Parathyroid adenoma (tissue), 2 donors: ENCODE measurements around the gene STAC3.

Source experiments
- H2AFZ ChIP-seq: fragments of 300-600 bp; sonication (generic); one replicate; pipeline ENCODE4 v1.7.0; 2017; ENCODE audit warnings: antibody characterized with exemption, mild to moderate bottlenecking
- H3K27ac ChIP-seq: fragments of 300-600 bp; sonication (generic); one replicate; pipeline ENCODE4 v1.7.0; 2017
- H3K27me3 ChIP-seq: fragments of 300-600 bp; sonication (generic); one replicate; pipeline ENCODE4 v1.7.0; 2017; ENCODE audit warnings: low read length; ENCODE audit not compliant: control insufficient read depth, insufficient read depth
- H3K36me3 ChIP-seq: fragments of 300-600 bp; sonication (generic); one replicate; pipeline ENCODE4 v1.7.0; 2017; ENCODE audit warnings: low read length; ENCODE audit not compliant: control insufficient read depth, insufficient read depth
- H3K4me1 ChIP-seq: fragments of 300-600 bp; sonication (generic); one replicate; pipeline ENCODE4 v1.7.0; 2017; ENCODE audit warnings: control low read depth
- H3K4me2 ChIP-seq: fragments of 300-600 bp; sonication (generic); one replicate; pipeline ENCODE4 v1.7.0; 2017; ENCODE audit warnings: low read length
- H3K4me3 ChIP-seq: fragments of 300-600 bp; sonication (generic); one replicate; pipeline ENCODE4 v1.7.0; 2017; ENCODE audit warnings: low read depth, low read length
- H3K79me2 ChIP-seq: fragments of 300-600 bp; sonication (generic); one replicate; pipeline ENCODE4 v1.7.0; 2017; ENCODE audit warnings: control low read depth
- H3K9ac ChIP-seq: fragments of 300-600 bp; sonication (generic); one replicate; pipeline ENCODE4 v1.7.0; 2017; ENCODE audit warnings: mild to moderate bottlenecking
- H3K9me3 ChIP-seq: fragments of 300-600 bp; sonication (generic); one replicate; pipeline ENCODE4 v1.7.0; 2017; ENCODE audit warnings: low read length; ENCODE audit not compliant: control insufficient read depth
- TF ChIP-seq, protein P1 (sequence below): fragments of 300-600 bp; sonication (generic); IDR thresholded peaks from one replicate; pipeline ENCODE4 v1.7.0; 2017; ENCODE audit warnings: antibody characterized with exemption, mild to moderate bottlenecking
- donor health status: primary hyperparathyroidism.

Gene STAC3

GRCh38 chr12:57216014-57216911 is 34.7 kb downstream of the STAC3 start, which contains the start of gene NXPH4:
TSS of gene NXPH4 (plus strand) at chr12:57216794. CDS start at chr12:57216970, 176 bp downstream.
- Histone ChIP-seq H3K36me3 (no peaks in the 10 kb centered on the region), H3K79me2 (no peaks in the 10 kb centered on the region), H3K4me2 (peak within 1 kb of the TSS; percentile 67), H3K9ac (no peak within 1 kb of the TSS), H3K4me3 (peak within 1 kb of the TSS; percentile 29), H2AFZ (peak within 1 kb of the TSS; percentile 54), H3K9me3 (no peaks in the 10 kb centered on the region), H3K27me3 (peaks cover 13% of the 10 kb centered on the region), H3K4me1 (peaks cover 7% of the 10 kb centered on the region), H3K27ac (no peak within 1 kb of the TSS)
- TF ChIP-seq, protein P1, sequence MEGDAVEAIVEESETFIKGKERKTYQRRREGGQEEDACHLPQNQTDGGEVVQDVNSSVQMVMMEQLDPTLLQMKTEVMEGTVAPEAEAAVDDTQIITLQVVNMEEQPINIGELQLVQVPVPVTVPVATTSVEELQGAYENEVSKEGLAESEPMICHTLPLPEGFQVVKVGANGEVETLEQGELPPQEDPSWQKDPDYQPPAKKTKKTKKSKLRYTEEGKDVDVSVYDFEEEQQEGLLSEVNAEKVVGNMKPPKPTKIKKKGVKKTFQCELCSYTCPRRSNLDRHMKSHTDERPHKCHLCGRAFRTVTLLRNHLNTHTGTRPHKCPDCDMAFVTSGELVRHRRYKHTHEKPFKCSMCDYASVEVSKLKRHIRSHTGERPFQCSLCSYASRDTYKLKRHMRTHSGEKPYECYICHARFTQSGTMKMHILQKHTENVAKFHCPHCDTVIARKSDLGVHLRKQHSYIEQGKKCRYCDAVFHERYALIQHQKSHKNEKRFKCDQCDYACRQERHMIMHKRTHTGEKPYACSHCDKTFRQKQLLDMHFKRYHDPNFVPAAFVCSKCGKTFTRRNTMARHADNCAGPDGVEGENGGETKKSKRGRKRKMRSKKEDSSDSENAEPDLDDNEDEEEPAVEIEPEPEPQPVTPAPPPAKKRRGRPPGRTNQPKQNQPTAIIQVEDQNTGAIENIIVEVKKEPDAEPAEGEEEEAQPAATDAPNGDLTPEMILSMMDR: no peak

GRCh38 chr12:57215668-57216013 is 35.3 kb downstream of the STAC3 start:
- peaks cover 7% of the 10 kb centered on the region for H3K4me1 ChIP-seq
- H2AFZ ChIP-seq: no peak overlapping the region
- H3K27ac ChIP-seq: no peak overlapping the region
- H3K9ac ChIP-seq: no peak overlapping the region
- no peaks in the 10 kb centered on the region for H3K79me2 ChIP-seq
- H3K4me3 ChIP-seq: no peak overlapping the region
- no peaks in the 10 kb centered on the region for H3K36me3 ChIP-seq
- H3K27me3 ChIP-seq: peaks cover 13% of the 10 kb centered on the region
- no peaks in the 10 kb centered on the region for H3K9me3 ChIP-seq
- peak overlapping the region; percentile 45 for H3K4me2 ChIP-seq
- TF ChIP-seq, protein P1: no peak

GRCh38 chr12:57215065-57215464 is 35.9 kb downstream of the STAC3 start:
- Histone ChIP-seq H3K9me3 (no peaks in the 10 kb centered on the region), H2AFZ (no peak overlapping the region), H3K4me1 (peaks cover 7% of the 10 kb centered on the region), H3K4me3 (no peak overlapping the region), H3K27me3 (peaks cover 13% of the 10 kb centered on the region), H3K9ac (no peak overlapping the region), H3K36me3 (no peaks in the 10 kb centered on the region), H3K27ac (no peak overlapping the region), H3K79me2 (no peaks in the 10 kb centered on the region), H3K4me2 (no peak overlapping the region)
- TF ChIP-seq, protein P1: no peak

DNA sequence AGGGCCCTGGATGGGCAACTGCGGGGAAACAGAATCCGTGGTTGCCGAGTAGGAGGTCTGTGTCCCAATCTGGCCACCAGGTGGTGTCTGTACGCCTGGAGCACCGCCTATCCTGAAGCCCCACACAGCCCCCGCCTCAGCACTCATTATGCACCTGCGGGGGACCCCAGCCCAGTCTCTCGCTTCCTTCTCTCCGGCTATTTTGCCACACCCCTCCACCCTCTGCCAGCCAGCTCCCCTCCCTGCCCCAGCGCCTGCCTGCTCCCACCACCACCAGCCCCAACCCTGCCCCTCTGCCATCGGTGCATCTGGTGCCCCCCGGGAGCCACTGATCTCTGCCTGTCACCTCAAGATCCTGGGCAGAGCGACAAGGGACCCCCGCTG is 36.6 kb downstream of the STAC3 start:
- Histone ChIP-seq H3K4me2 (no peak overlapping the region), H3K9me3 (no peaks in the 10 kb centered on the region), H3K36me3 (no peaks in the 10 kb centered on the region), H3K4me1 (peaks cover 7% of the 10 kb centered on the region), H3K27ac (no peak overlapping the region), H3K9ac (no peak overlapping the region), H3K79me2 (no peaks in the 10 kb centered on the region), H3K27me3 (peaks cover 11% of the 10 kb centered on the region), H3K4me3 (no peak overlapping the region), H2AFZ (no peak overlapping the region)
- TF ChIP-seq, protein P1: peak; percentile 64
